HG03565 (cell line): ENCODE measurements around the gene MSTO1.
"Not testable (repeated sequence)": the region's sequence is repeated elsewhere in the genome, so short reads cannot be mapped to it uniquely, and the experiment has no call there.

Experiments used
- ATAC-seq: cut with Tn5 transposase; IDR thresholded peaks from one replicate; pipeline ENCODE4 v1.9.1; 2021; ENCODE audit warnings: mild to moderate bottlenecking, moderate library complexity; ENCODE audit not compliant: unreplicated experiment

Gene MSTO1

DNA sequence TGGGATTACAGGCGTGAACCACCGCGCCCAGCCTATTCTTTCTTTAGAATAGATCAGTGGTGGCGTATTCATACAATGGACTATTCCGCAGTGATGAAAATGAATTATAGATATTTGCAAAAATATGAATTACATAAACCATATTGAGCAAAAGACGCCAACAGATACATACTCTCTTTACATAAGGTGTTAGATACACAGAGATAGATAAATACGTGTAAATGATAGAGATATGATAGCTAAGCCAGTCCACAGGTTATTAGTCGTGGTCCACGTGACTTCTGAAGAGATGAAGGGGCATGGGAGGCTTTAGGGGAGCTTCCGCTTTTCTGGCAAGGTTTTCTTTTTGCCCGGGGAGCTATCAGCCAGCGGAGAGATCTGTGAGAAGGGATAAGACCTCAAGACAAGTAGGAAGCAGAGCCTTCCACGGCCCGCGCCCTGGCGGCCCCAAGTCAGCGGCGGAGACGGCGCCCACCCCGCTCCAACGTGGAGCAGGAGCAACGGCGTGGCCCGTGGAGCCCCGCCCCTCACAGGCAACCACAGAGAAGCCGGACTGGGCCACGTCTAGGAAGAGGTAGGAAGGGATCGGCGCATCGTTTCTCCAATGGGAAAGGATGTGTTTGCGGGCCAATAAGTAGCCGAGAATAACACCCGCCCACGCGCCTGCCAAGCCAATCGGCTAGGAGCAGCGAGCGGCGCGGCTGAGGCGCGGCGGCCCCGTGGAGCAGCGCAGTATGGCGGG is at the start of gene MSTO1:
MSTO1 (plus strand) TSS at position 704 of the 742 bp plus-strand sequence; CDS start at position 735, 31 bp downstream.
- ATAC-seq, result peak; percentile 87

DNA sequence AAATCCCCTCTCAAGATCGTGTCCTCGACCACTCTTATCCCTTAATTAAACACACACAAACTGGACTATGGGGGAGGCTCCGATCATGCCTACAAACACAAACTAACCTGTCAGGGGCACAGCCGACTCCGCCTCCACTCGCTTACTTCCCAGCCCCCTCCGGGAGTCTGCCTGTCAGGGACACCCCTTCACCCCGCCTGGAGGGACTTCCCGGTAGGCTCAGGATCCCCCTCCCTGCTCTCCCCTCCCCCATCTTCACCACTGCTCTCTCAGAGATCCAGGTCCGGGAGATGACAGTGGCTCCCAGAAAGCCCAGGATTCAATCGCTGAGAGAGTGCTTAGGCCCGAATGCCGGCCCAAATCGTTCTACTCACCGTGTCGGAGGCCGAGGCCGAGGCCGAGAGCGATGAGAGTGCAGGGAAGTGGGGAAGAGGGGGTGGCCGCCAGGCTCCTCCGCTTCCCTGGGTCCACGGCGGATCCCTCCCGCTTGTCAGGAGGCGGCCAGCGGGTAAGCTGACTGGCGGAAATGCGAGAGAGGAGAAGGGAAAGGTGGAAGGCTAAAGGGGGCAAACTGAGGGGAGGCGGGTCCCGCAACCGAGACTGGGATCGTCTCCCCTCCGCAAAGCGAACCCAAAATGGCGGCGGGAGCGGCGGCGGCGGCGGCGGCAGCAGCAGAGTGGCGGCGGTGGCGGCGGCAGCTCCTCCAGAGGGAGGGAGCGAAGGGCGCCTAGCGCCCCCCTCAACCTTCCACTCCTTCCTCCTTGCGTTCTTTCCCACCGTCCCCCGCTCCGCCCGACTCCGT is 48.0 kb upstream of the MSTO1 start:
- not testable (repeated sequence) for ATAC-seq

DNA sequence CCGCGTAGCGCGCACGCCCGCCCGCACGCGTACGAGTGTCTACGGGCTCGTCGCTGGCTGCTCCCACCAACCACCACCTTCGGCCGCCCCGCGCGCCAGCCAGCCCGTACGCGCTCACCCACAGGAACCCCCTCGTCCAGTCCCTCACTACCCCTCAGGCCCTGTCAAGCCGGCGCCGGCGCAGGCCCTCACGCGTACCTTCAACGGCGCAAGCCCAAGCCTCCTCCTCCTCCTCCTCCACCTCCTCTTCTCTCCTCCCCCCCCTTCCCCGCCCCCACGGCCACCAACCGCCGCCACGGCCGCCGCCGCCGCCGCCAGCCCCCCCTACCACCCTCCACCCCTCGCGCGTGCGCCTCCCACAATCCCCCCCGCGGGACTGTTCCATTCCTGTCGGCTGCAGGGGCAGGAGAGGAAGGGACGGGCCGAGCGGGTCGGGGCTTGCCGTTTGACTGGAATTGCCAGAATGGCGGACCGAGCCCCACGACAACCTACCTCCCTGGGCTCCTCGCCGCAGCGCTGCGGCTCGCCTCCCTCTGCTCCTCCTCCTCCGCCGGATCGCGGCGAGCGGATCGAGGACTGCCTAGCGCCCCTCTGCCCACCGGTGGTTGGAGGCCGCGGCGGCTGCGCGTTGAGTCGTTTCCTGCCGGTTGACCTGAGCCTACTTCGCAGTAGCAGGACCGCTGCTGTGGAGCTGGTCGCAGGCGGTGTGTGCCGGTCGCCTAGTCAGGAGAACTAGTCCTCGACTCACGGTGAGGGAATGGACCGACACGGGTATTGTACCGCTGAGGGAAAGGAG is 47.2 kb upstream of the MSTO1 start, which contains the start of gene ASH1L:
ASH1L (minus strand) TSS at position 223 of the 796 bp plus-strand sequence. CDS start 41,284 bp downstream, outside the sequence.
- peak; percentile 63 for ATAC-seq

DNA sequence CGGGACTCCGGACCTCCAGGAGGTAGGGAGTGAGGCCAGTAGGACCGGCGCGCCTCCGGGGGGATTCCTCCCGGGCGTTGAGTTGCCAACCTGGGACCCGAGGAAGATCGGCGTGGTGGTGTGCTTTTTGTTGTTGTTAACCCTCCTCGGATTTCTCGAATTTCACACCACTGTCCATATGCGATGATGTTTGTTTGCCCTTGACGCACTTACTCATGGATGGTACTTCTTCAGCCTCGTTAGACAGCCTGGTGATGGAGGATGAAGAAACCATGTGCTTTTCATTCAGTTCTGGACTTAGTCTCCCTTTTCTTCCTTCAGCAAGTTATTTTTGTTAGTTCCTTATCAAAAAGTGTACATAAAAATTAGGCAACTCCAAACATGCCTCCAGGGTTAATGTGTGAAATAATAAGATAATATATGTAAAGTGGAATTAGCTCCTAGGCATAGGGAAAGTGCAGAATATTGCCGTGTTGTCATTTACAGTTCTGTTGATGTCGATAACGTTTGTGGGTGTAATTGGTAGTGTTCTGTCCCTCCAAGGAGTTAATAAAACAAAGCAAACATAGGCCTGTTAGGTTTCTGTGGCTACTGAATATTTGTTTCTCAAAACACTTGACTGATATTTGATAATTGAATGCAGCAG is 46.5 kb upstream of the MSTO1 start:
- peak; percentile 16 for ATAC-seq

DNA sequence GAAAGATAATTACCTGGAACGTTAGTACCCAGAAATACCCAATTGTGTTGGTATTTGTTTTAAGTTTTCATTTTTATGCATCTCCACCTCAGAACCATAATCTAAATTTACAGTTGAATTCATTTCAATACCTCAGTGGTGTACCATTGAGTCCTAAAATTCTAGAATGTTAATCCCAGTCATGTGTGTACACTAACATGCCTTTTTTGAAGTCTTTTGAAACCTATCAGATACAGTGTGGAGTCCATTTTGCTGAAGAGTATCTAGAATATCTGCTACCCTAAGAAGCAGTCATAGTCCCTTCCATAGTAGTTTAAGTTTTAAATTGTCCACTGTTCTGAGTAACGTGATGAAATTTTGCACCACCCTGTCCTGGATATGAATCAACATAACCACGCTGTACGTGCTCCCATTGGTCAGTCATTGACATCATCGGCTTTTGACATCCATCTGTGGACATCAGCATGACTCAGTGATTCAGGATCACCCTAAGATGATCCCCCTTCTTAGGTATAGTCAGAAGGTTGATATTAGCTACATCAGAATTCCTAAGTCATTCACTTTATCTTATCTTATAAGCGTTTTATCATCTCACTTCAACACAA is 39.9 kb upstream of the MSTO1 start:
- ATAC-seq, result no peak

DNA sequence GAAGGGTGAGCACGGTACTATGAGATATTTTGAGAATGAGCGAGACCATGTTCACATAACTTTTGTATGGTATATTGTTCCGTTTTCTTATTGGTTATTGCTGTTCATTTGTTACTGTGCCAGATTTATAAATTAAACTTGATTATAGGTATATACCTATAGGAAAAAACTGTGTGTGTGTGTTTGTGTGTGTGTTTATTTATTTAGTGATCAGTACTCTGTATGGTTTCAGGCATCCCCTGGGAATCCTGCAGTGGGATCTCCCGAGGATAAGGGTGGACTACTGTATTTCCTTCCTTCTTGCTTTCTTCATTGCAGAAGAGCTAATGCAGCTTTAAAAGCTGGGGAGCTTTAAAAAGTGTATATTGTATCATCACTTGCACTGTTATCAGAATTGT is 39.4 kb upstream of the MSTO1 start:
- no peak for ATAC-seq

DNA sequence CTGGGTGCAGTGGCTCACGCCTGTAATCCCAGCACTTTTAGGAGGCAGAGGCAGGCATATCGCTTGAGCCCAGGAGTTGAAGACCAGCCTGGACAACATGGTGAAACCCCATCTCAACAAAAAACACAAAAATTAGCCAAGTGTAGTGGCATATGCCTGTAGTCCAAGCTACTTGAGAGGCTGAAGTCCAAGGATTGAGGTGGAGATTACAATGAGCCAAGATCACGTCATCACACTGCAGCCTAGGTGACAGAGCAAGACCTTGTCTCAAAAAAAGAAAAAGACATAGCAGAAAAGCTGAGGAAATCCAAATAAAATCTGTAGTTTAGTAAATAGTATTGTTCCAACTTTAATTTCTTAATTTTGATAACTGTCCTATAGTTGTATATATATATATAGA is 35.9 kb upstream of the MSTO1 start:
- ATAC-seq, result no peak

DNA sequence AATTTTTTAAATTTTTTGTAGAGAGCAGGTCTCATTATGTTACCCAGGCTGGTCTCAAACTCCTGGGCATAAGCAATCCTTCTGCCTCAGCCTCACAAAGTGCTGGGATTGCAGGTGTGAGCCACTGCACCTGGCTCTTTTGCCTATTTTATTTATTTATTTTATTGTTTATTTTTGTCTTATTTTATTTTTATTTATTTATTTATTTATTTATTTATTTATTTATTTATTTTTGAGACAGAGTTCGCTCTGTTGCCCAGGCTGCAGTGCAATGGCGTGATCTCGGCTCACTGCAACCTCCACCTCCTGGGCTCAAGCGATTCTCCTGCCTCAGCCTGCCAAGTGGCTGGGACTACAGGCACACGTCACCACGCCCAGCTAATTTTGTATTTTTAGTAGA is 34.4 kb upstream of the MSTO1 start:
- ATAC-seq, result not testable (repeated sequence)

DNA sequence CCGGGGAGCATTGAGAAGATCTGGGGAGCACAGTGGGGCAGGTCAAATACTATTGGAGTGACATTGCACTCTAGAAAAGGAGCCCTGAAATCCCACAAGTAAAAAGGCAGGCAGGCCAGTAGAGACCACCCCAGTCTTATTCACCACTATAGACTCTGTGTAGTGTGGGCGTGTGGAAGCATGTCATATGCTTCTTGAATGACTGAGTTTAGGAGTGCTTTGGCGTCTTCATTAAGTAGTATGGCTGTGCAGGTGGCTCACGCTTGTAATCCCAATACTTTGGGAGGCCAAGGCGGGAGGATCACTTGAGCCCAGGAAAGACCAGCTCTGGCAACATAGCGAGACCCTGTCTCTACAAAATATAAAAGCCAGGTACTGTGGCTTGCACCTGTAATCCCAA is 26.2 kb upstream of the MSTO1 start:
- ATAC-seq, result not testable (repeated sequence)

DNA sequence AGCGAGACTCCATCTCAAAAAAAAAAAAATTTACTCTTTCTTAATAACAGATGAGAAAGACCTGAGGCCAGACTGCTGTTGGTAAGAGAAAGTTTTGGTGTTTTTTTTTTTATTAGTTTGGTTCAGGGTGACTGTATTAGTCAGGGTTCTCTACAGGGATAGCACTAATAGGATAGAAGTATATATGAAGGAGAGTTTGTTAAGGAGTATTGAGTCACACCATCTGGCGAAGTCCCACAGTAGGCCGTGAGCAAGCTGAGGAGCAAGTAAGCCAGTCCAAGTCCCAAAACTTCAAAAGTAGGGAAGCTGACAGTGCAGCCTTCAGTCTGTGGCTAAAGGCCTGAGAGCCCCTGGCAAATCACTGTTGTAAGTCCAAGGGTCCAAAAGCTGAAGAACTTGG is 20.7 kb upstream of the MSTO1 start:
- ATAC-seq, result not testable (repeated sequence)

DNA sequence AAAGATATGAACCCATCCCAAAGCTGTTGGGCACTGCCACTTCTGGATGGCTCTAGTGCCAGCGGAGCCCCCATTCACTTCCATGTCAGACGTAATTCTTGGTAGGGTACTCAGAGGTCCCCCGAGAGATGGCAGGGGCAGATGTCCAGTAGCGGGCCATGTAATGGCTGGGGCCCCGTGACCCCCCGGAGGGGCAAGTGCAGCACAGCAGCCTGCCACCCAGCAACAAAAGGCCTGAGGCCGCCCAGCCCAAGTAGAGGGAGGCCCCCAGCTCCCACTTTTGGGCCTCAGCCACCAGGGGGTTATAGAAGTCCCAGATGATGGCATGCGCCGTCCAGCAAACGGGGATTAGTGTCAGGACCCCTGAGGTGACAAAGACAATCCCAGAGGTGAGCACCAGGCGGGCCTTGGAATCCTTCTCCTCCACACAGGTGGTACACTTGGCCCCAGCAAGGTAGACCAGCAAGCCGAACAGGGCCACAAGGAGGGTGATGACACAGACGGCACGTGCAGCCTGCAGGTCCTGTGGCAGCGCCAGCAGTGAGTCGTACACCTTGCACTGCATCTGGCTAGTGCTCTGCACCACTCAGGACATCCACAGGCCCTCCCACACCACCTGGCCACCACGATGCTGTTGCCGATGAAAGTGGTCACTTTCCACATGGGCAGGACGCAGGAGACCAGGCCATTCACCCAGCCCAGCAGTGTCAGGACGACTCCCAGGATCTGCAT is 19.3 kb upstream of the MSTO1 start:
- ATAC-seq, result not testable (repeated sequence)

DNA sequence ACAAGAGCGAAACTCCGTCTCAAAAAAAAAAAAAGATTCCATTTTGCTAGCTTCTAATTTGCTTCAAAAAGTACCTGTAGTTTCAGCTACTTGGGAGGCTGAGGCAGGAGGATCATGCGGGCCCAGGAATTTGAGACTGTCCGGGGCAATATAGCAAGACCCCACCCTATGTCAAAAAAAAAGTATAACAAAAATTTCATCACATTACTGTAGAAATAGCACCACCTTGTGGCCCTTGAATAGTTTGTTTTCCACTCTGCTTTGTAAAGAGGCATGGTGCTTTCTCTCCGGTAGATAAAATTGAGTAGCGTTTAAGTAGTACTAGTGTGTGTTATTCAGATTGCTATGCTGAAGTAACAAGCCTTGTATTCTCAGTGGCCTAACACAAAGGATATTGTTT is 18.2 kb upstream of the MSTO1 start:
- no peak for ATAC-seq

DNA sequence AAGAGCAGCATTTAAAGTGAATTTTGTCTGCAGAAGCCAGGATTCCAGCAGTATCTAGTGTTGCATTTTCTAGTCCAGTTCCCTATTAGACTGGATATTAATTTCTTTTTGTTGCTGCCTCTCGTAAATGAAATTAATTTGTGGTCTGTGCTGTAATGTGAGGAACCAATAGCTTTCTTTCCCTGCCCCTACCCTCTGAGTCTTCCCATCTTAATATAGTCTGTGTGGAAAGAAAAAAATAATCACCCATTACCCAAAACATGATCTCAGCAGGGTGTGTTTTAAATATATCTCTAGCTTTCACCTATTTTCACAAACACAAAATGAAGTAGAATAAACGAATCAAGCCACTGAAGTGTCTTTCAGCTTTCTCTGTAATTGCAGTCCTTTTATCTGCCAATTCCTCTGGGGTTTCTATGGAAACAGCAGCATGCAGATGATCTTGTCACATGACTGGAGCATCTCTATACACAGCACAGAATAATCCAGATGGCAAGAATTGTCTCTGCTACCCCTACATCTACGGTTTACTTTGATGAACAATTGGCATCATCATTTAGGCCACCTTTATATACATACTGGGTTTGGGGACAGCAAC is 14.0 kb upstream of the MSTO1 start:
- not testable (repeated sequence) for ATAC-seq

DNA sequence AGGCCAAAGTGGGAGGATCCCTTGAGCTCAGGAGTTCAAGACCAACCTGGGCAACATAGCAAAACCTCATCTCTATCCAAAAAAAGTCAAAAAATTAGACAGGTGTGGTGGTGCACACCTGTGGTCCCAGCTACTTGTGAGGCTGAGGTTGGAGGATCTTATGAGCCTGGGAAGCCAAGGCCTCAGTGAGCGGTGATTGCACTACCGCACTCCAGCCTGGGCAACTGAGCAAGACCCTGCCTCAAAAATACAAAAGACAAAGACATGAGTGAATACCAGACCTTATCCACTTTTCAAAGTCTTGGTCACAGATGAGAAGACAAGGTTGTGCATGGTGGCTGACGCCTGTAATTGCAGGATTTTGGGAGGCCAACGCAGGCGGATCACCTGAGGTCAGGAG is 13.2 kb upstream of the MSTO1 start:
- ATAC-seq, result no peak

DNA sequence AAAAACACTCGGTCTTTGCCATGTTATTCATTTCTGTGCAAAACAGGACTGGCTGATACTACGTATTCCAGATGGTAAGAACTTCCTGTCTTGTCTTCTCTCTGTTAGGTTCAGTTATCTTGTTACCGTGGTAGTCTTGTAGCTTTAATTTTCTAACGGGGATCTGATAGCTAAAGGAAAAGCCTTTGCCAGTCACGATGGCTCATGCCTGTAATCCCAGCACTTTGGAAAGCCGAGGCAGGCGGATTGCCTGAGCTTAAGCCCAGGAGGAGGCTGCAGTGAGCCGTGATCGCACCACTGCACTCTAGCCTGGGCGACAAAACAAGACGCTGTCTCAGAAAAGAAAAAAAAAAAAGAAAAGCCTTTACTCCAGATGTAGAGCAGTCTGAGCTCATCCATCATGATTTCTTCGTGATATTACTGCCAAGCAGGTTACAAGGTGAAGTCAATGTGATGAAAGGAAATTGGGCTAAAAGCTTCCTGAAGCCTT is 11.1 kb upstream of the MSTO1 start:
- no peak for ATAC-seq

DNA sequence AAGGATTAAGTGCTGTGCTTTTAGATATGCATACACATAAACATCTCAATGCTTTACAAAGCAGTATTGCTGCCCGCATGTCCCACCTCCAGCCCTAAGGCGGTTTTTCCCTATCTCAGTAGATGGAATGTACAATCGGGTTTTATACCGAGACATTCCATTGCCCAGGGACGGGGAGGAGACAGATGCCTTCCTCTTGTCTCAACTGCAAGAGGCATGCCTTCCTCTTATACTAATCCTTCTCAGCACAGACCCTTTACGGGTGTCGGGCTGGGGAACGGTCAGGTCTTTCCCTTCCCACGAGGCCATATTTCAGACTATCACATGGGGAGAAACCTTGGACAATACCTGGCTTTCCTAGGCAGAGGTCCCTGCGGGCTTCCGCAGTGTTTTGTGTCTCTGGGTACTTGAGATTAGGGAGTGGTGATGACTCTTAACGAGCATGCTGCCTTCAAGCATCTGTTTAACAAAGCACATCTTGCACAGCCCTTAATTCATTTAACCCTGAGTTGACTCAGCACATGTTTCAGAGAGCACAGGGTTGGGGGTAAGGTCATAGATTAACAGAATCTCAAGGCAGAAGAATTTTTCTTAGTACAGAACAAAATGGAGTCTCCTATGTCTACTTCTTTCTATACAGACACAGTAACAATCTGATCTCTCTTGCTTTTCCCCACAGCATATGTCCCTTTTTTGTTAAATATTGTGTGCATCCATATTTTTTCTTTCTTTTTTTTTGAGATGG is 10.0 kb upstream of the MSTO1 start:
- ATAC-seq, result not testable (repeated sequence)

DNA sequence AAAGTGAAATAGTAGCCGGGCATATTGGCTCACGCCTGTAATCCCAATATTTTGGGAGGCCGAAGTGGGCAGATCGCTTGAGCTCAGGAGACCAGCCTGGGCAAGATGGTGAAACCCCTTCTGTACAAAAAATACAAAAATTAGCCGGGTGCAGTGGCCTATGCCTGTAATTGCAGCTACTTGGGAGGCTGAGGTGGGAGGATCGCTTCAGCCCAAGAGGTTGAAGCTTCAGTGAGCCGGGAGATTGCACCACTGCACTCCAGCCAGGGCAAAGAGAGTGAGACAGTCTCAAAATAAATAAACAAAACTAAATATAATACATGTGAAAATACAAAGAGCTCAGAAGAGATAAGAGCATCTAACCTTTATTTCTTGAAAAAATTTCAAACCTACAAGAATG is 2.3 kb upstream of the MSTO1 start:
- ATAC-seq, result no peak

DNA sequence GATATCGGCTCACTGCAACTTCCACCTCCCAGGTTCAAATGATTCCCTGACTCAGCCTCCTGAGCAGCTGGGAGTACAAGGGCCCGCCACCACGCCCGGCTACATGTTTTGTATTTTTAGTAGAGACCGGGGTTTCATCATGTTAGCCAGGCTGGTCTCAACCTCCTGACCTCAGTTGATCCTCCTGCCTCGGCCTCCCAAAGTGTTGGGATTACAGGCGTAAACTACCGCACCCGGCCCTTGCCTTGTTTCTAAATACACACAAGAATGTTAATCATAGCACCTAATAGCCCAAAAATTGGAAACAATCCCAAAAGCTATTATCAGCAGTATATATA is 1.2 kb upstream of the MSTO1 start:
- ATAC-seq, result no peak

DNA sequence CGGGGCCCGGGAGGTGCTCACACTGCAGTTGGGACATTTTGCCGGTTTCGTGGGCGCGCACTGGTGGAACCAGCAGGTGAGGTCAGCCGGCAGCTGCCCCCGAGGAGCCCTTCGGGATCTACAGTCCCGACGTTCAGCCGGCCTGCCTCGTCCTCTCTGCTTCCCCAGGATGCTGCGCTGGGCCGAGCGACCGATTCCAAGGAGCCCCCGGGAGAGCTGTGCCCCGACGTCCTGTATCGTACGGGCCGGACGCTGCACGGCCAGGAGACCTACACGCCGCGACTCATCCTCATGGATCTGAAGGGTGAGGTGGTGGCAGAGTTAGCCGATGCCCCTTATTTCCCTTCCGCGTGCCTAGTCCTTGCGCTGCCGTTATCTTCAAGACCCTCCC is 234 bp downstream of the MSTO1 start:
- not testable (repeated sequence) for ATAC-seq
